ENCODE measurements around the gene FCHO2. TPM values are rescaled to one million over a fixed set of nuclear protein-coding genes. Genes with fewer than 3 reads are reported as not detected.

FCHO2 gene
- polyA plus RNA-seq, 1 donor: 28.1 TPM

DNA sequence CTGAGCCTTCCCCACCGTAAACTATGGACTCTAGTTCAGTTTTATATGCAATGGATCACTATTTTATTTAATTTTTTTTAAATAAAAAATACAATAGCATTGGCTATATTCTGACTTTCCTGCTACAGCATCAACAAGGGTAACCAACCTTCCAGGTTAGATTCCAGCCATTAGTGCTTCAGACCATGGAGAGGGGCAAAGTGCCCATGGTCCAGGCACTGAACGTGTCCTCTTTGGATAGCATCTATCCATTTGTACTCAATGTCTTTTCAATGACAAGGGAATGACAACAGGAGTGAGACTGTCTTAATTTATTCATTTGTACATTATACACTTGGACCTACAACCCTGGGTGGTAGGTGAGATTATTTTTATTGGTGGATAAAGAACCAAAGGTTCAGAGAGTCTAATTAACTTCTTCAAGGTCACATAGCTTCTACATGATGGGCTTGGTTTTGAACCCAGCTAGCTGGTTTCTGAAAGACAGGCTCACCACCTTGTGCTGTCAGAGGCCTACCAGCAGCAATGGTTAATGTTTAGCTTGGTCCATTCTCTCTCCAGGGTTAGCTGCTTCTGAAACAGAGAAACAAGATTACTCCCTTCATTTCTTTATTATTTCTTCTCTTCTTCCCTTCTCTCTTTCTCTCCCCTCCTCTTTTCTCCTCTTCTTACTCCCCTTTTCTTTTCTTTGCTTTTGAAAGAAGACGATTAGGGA lies 176.0 kb downstream of the FCHO2 start:
- H3K4me1 ChIP-seq (ENCODE audit: control insufficient read depth, insufficient read depth, low read length): peaks cover 37% of the 10 kb centered on the region
- H3K9me3 ChIP-seq (ENCODE audit: control insufficient read depth, low read depth, low read length): no peaks in the 10 kb centered on the region
- H3K27ac ChIP-seq (ENCODE audit: low read length): peak overlapping the region; percentile 68
- DNase-seq: peak in 1 of 2 donors; percentile 62
- H3K27me3 ChIP-seq (ENCODE audit: control insufficient read depth, insufficient read depth, low read length): no peaks in the 10 kb centered on the region
- no peak overlapping the region for H3K4me3 ChIP-seq (ENCODE audit: low read length)
- 60% methylated on average over 1 of the region's 3 CpGs for WGBS (ENCODE audit: insufficient coverage, low lambda C conversion rate)
- H3K36me3 ChIP-seq (ENCODE audit: control insufficient read depth, insufficient read depth, low read length): peaks cover 7% of the 10 kb centered on the region

DNA sequence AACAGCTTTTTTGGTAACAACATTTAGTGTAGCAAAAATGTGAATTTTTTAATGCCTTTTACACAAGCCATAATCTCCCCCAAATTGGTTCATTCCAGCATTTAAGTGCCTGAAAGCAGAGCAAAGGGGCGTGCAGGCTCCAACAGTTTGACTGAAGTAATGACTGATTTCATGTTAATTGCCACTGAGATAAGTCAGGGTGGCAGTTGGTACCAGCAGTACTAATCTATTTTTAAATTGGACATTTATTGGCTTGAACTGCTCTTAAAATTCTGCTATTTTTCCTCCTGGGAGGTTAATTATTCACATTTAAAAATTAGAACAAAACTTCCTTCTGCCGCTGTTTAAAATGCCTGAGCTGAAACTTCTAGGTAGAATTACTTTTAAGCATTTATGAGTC lies 176.9 kb downstream of the FCHO2 start:
- H3K27ac ChIP-seq (ENCODE audit: low read length): peak overlapping the region; percentile 68
- peaks cover 45% of the 10 kb centered on the region for H3K4me1 ChIP-seq (ENCODE audit: control insufficient read depth, insufficient read depth, low read length)
- H3K36me3 ChIP-seq (ENCODE audit: control insufficient read depth, insufficient read depth, low read length): peaks cover 7% of the 10 kb centered on the region
- H3K27me3 ChIP-seq (ENCODE audit: control insufficient read depth, insufficient read depth, low read length): no peaks in the 10 kb centered on the region
- DNase-seq: no peak
- no CpG with 5 or more reads among the region's 2 CpGs for WGBS (ENCODE audit: insufficient coverage, low lambda C conversion rate)
- no peaks in the 10 kb centered on the region for H3K9me3 ChIP-seq (ENCODE audit: control insufficient read depth, low read depth, low read length)
- no peak overlapping the region for H3K4me3 ChIP-seq (ENCODE audit: low read length)

DNA sequence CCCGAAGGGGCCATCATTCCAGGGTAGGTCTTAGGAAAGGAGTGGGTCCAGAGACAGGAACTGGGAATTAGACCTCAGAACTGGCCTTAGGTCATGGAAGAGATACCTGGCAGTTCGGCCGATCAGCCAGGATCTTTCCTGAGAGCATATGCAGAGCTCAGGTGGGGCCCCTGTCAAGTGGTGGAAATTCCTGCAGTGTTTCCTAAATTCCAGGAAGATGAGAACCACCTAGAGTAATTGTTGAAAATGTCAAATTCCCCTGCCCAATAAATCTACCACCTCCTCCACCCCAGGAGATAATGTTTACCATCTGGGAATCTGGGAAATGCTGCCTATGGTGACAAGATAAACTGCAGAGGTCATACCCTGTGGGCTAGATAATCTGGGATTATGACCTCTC lies 179.2 kb downstream of the FCHO2 start:
- no peaks in the 10 kb centered on the region for H3K9me3 ChIP-seq (ENCODE audit: control insufficient read depth, low read depth, low read length)
- no peak overlapping the region for H3K4me3 ChIP-seq (ENCODE audit: low read length)
- H3K4me1 ChIP-seq (ENCODE audit: control insufficient read depth, insufficient read depth, low read length): peaks cover 56% of the 10 kb centered on the region
- no peaks in the 10 kb centered on the region for H3K36me3 ChIP-seq (ENCODE audit: control insufficient read depth, insufficient read depth, low read length)
- DNase-seq: no peak
- no peaks in the 10 kb centered on the region for H3K27me3 ChIP-seq (ENCODE audit: control insufficient read depth, insufficient read depth, low read length)
- no CpG with 5 or more reads among the region's 3 CpGs for WGBS (ENCODE audit: insufficient coverage, low lambda C conversion rate)
- no peak overlapping the region for H3K27ac ChIP-seq (ENCODE audit: low read length)

DNA sequence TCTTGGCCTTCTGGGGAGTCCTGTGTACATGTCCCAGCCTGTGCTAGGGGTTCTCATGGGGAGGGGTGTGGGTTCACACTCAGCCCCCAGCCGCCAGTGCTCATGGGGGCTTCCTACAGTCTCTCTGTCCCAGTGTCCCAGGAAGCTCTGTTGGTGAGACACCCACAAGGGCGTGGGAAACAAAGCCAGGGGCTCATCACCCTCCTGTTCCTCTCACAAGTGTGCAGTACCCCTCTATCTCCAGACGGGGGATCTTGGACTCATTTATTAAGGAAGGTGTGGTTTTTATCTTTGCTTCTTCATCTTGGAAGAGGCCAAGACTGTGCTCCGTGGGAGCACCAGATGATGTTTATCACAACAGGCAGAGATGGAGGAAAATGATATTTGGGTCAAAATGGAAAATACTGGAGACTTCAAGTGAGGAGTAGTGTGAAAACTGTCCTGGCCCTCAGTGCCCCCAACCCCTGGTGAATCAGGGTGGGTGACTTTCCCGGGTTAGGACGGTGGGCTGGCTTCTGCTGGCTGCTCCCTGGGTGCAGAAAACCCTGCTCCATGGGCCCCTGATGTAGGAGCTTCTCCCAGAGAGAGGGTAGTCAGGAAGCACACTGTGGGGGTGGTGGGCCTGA lies 179.7 kb downstream of the FCHO2 start:
- 20% methylated on average over 1 of the region's 6 CpGs for WGBS (ENCODE audit: insufficient coverage, low lambda C conversion rate)
- Histone ChIP-seq H3K4me1 (ENCODE audit: control insufficient read depth, insufficient read depth, low read length) (peaks cover 53% of the 10 kb centered on the region), H3K27me3 (ENCODE audit: control insufficient read depth, insufficient read depth, low read length) (no peaks in the 10 kb centered on the region), H3K4me3 (ENCODE audit: low read length) (no peak overlapping the region), H3K27ac (ENCODE audit: low read length) (no peak overlapping the region), H3K9me3 (ENCODE audit: control insufficient read depth, low read depth, low read length) (no peaks in the 10 kb centered on the region), H3K36me3 (ENCODE audit: control insufficient read depth, insufficient read depth, low read length) (no peaks in the 10 kb centered on the region)
- DNase-seq: no peak

DNA sequence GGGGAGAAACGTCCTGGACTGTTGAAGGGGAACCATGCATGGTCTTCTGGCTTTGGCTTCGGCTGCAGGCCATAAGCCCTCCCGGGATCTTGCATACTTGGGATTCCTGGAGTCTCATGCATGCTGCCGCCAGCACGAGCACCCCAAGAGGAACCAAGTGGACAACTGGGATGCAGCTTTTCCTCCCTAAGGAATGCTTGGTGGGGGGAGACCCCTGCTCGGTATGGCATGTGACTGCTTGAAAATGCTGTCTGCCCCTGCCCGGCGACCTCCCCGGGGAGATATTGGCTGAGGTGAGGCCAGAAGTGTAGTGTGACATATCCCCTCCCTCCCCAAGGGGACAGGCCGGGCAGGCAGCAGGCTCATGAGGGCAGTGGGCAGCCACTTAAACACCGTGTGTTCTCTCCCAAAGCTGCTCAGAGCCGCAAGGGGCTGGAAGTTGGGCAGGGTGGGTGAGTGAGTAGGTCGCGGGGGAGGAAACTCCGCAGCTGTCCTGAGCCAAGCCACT lies 180.3 kb downstream of the FCHO2 start:
- H3K27me3 ChIP-seq (ENCODE audit: control insufficient read depth, insufficient read depth, low read length): no peaks in the 10 kb centered on the region
- WGBS (ENCODE audit: insufficient coverage, low lambda C conversion rate): no CpG with 5 or more reads among the region's 15 CpGs
- DNase-seq: no peak
- H3K4me1 ChIP-seq (ENCODE audit: control insufficient read depth, insufficient read depth, low read length): peaks cover 52% of the 10 kb centered on the region
- H3K36me3 ChIP-seq (ENCODE audit: control insufficient read depth, insufficient read depth, low read length): no peaks in the 10 kb centered on the region
- H3K27ac ChIP-seq (ENCODE audit: low read length): no peak overlapping the region
- H3K4me3 ChIP-seq (ENCODE audit: low read length): no peak overlapping the region
- H3K9me3 ChIP-seq (ENCODE audit: control insufficient read depth, low read depth, low read length): no peaks in the 10 kb centered on the region

DNA sequence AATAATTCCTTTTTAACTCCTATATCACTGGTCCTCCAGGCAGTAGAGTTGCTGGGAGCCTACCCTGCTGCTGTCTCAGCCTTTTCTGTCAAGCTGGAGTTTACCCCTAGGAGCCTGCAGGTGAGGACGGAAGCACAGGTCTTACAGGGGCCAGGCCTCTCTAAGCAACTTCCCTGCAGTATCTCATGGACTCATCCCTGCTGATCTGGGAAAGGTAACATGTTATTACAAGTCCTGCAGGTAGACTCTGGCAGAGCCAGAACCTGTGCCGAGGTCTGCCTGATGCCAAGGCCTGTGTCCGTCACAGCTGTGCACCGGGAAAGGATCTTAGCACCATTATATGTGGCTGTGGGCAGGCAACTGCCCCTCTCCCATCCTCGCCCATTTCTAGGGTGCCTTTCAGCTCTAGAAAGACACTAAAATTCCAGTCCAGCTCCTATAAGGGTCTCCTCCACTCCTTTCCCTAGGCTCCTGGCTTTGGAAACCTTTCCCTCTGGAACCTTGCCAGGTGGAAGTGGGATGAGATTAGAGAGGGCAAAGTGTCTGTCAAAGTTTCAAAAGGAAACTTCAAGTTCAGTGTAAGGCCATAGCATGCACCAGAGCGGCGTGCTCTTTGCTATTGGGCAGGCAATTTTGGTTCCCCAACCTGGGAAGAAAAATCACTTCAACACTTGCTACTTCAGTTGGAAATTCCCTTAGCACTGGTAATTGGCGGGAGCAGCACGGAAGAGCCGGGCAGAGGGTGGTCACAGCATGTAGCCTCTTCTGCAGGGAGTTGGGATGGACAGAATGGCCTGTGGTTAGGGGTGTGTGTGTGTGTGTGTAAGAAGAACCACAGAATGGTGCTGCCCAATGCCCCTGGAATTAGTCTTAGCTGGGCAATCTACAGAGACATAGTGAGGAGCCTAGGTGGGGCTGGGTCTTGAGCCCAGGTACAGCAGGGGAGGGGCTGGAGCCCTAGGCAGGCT lies 182.0 kb downstream of the FCHO2 start:
- no CpG with 5 or more reads among the region's 10 CpGs for WGBS (ENCODE audit: insufficient coverage, low lambda C conversion rate)
- Histone ChIP-seq H3K36me3 (ENCODE audit: control insufficient read depth, insufficient read depth, low read length) (no peaks in the 10 kb centered on the region), H3K27me3 (ENCODE audit: control insufficient read depth, insufficient read depth, low read length) (no peaks in the 10 kb centered on the region), H3K4me3 (ENCODE audit: low read length) (no peak overlapping the region), H3K27ac (ENCODE audit: low read length) (peak overlapping the region; percentile 55), H3K4me1 (ENCODE audit: control insufficient read depth, insufficient read depth, low read length) (peaks cover 38% of the 10 kb centered on the region), H3K9me3 (ENCODE audit: control insufficient read depth, low read depth, low read length) (no peaks in the 10 kb centered on the region)
- peak; percentile 58 to 79 for DNase-seq

DNA sequence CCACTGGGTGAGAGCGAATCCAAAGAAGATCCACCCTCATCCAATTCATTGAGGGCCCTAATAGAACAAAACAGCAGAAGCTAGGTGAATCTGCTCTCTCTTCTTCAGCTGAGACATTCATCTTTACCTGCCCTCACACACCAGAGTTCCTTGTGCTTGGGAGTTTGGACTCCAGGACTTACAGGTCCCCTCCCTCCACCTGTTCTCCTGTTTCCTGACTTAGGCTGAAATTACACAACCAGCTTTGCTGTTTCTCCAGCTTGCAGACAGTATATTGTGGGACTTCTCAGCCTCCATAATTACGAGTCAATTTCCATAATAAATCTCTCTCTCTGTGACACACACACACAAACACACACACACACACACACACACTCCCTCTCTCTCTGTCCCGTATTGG lies 183.6 kb downstream of the FCHO2 start:
- no peaks in the 10 kb centered on the region for H3K27me3 ChIP-seq (ENCODE audit: control insufficient read depth, insufficient read depth, low read length)
- no peak overlapping the region for H3K4me3 ChIP-seq (ENCODE audit: low read length)
- peak; percentile 77 to 87 for DNase-seq
- H3K4me1 ChIP-seq (ENCODE audit: control insufficient read depth, insufficient read depth, low read length): peaks cover 33% of the 10 kb centered on the region
- no CpG with 5 or more reads among the region's 3 CpGs for WGBS (ENCODE audit: insufficient coverage, low lambda C conversion rate)
- no peaks in the 10 kb centered on the region for H3K9me3 ChIP-seq (ENCODE audit: control insufficient read depth, low read depth, low read length)
- H3K36me3 ChIP-seq (ENCODE audit: control insufficient read depth, insufficient read depth, low read length): no peaks in the 10 kb centered on the region
- no peak overlapping the region for H3K27ac ChIP-seq (ENCODE audit: low read length)

Other genes starting within 250 kb of the FCHO2 start
- gene TNPO1, start 139.4 kb upstream of the FCHO2 start, polyA plus RNA-seq: 68.3 TPM
- 13.7 TPM for gene TMEM171, start 164.5 kb downstream of the FCHO2 start, polyA plus RNA-seq
- not detected for gene TMEM174, start 217.2 kb downstream of the FCHO2 start, polyA plus RNA-seq